Measurements from ENCODE around the gene MAFG.
"Not testable (repeated sequence)": the region's sequence is repeated elsewhere in the genome, so short reads cannot be mapped to it uniquely, and the experiment has no call there.

The MAFG gene

DNA sequence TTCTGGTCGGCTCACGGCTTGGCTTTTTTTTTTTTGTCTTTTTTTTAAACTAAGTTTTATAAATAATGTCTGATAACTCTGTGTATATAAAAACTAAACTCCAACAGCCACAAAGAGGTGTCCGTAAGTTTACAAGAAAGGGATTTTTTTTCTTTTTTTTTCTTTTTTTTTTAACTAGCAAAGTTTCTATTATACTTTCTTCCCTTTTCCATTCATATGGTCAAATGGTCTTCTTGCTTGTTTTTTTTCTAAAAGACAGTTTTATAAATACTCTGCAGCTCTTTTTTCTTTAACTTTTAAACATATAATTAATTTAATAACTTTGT is 6.0 kb downstream of the MAFG start:
- Histone ChIP-seq H3K9me3 (ENCODE audit: control insufficient read depth in 2 of 2, low read length in 2 of 2) (no peaks in the 10 kb centered on the region), H3K4me3 (ENCODE audit: low read length in 2 of 2) (no peak overlapping the region), H3K36me3 (ENCODE audit: control insufficient read depth in 2 of 2, insufficient read depth in 2 of 2, low read length in 2 of 2) (peaks cover 15 to 19% of the 10 kb centered on the region in 2 donors), H3K4me1 (ENCODE audit: control insufficient read depth in 2 of 2, insufficient read depth in 2 of 2, low read length in 2 of 2) (peaks cover 69 to 73% of the 10 kb centered on the region in 2 donors), H3K27me3 (ENCODE audit: control insufficient read depth in 2 of 2, insufficient read depth in 2 of 2, low read length in 2 of 2) (no peaks in the 10 kb centered on the region), H3K9ac (ENCODE audit: low read depth in 1 of 2, low read length in 2 of 2) (no peak overlapping the region), H3K27ac (ENCODE audit: low read depth in 2 of 2, low read length in 2 of 2) (no peak overlapping the region)

DNA sequence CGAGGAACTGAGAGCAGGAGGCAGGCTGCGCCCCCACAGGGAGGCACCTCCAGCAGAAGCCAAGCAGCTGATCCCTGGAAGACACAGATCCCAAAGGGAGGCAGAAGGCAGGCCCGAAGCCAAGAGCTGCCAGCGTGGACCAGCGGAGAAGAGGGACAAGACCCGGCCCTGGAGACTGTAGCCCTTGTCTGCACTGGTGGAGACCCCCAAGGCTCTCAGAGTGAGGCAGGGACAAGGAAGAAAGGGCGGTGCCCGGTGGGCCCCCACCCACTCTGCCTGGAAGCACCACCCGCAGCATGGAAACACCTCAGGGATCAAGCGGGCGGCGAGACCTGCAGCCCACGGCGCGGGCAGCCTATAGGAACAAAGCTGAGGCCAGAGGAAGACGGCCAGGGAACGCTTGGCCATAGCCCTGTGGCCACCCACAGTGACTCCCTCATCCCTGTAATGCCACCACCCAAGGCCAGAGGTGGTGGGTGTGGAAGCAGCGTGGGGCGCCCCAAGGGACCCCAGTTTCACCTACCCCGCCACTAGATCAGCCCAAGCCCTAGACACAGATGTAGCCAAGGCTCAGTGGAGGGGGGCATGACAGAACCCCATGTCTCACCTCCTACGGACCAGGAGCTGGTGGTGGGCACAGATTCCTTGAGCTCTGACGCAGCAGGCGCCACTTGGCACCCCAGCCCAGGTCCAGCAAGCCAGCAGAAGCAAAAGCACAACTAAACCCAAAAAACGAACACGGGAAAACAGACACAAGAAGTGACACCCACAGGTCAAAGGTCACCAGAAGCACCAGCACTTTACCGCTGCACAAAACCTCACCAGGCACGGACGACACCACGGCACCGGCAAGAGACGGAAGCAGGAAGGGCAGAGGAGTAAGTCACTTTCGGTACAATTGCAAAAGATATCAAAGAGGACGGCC is 6.7 kb downstream of the MAFG start:
- no peak overlapping the region for H3K9ac ChIP-seq (ENCODE audit: low read depth in 1 of 2, low read length in 2 of 2)
- H3K27ac ChIP-seq (ENCODE audit: low read depth in 2 of 2, low read length in 2 of 2), result no peak overlapping the region
- H3K4me3 ChIP-seq (ENCODE audit: low read length in 2 of 2), result no peak overlapping the region
- peaks cover 64 to 71% of the 10 kb centered on the region in 2 donors for H3K4me1 ChIP-seq (ENCODE audit: control insufficient read depth in 2 of 2, insufficient read depth in 2 of 2, low read length in 2 of 2)
- H3K36me3 ChIP-seq (ENCODE audit: control insufficient read depth in 2 of 2, insufficient read depth in 2 of 2, low read length in 2 of 2), result peaks cover 15 to 20% of the 10 kb centered on the region in 2 donors
- H3K27me3 ChIP-seq (ENCODE audit: control insufficient read depth in 2 of 2, insufficient read depth in 2 of 2, low read length in 2 of 2), result no peaks in the 10 kb centered on the region
- no peaks in the 10 kb centered on the region for H3K9me3 ChIP-seq (ENCODE audit: control insufficient read depth in 2 of 2, low read length in 2 of 2)

DNA sequence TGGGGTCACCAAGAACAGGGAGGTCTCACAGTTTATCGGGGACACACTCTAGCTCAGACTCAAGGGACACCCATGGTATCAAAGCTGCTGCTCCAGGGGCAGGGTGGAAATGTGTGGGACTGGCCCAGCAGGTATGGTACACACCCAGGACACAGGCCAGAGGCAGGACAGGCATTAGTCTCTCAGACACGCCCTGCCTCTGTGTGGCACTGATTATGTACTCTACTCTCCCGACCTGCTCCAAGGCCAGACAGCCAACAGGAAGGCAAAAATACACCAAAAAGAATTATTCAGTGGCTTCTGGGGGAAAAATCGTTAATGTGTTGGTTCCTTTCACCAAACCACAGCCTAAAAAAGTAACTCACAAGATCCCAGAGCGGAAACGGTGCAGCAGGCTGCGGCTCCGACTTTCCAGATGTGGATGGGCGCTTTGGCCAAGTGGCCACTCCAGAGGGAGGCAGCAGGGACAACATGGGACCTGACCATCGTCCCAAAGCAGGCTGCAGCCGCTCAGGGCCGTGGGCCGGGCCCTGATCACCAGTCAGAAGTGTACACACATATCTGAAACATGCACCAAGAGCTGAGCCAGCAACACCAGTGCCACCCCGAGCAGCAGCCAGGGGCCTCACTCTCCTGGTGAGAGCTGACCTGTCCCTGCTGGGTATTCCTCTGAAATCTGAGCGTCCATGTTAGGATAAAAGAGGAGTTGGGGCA is 8.5 kb downstream of the MAFG start:
- Histone ChIP-seq H3K9ac (ENCODE audit: low read depth in 1 of 2, low read length in 2 of 2) (peak overlapping the region; percentile 56 to 60), H3K9me3 (ENCODE audit: control insufficient read depth in 2 of 2, low read length in 2 of 2) (no peaks in the 10 kb centered on the region), H3K36me3 (ENCODE audit: control insufficient read depth in 2 of 2, insufficient read depth in 2 of 2, low read length in 2 of 2) (peaks cover 30 to 39% of the 10 kb centered on the region in 2 donors), H3K4me1 (ENCODE audit: control insufficient read depth in 2 of 2, insufficient read depth in 2 of 2, low read length in 2 of 2) (peaks cover 52 to 59% of the 10 kb centered on the region in 2 donors), H3K27ac (ENCODE audit: low read depth in 2 of 2, low read length in 2 of 2) (peak overlapping the region; percentile 90 to 95), H3K27me3 (ENCODE audit: control insufficient read depth in 2 of 2, insufficient read depth in 2 of 2, low read length in 2 of 2) (no peaks in the 10 kb centered on the region), H3K4me3 (ENCODE audit: low read length in 2 of 2) (peak overlapping the region; percentile 38 to 46)

DNA sequence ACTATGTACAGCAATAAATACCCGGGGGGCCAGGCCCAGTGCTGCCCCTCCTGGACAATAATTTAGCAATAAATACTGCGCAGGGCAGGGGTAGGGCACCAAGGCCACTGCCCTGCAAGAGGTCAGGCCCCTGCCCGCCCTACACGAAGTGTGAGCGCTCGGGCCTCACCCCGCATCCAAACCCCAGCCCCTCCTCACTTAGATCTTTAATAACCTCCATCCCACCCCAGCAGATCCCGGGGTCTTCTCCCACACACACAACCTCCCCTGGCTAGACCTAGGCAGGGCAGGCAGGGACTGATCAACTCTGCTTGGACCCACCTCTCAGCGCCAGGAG is 9.2 kb downstream of the MAFG start:
- Histone ChIP-seq H3K27ac (ENCODE audit: low read depth in 2 of 2, low read length in 2 of 2) (peak overlapping the region; percentile 90 to 95), H3K36me3 (ENCODE audit: control insufficient read depth in 2 of 2, insufficient read depth in 2 of 2, low read length in 2 of 2) (peaks cover 37 to 46% of the 10 kb centered on the region in 2 donors), H3K4me1 (ENCODE audit: control insufficient read depth in 2 of 2, insufficient read depth in 2 of 2, low read length in 2 of 2) (peaks cover 45 to 53% of the 10 kb centered on the region in 2 donors), H3K4me3 (ENCODE audit: low read length in 2 of 2) (peak overlapping the region; percentile 38 to 83), H3K9ac (ENCODE audit: low read depth in 1 of 2, low read length in 2 of 2) (peak overlapping the region; percentile 56)
- not testable (repeated sequence) for H3K9me3 ChIP-seq (ENCODE audit: control insufficient read depth in 2 of 2, low read length in 2 of 2); H3K27me3 ChIP-seq (ENCODE audit: control insufficient read depth in 2 of 2, insufficient read depth in 2 of 2, low read length in 2 of 2)

DNA sequence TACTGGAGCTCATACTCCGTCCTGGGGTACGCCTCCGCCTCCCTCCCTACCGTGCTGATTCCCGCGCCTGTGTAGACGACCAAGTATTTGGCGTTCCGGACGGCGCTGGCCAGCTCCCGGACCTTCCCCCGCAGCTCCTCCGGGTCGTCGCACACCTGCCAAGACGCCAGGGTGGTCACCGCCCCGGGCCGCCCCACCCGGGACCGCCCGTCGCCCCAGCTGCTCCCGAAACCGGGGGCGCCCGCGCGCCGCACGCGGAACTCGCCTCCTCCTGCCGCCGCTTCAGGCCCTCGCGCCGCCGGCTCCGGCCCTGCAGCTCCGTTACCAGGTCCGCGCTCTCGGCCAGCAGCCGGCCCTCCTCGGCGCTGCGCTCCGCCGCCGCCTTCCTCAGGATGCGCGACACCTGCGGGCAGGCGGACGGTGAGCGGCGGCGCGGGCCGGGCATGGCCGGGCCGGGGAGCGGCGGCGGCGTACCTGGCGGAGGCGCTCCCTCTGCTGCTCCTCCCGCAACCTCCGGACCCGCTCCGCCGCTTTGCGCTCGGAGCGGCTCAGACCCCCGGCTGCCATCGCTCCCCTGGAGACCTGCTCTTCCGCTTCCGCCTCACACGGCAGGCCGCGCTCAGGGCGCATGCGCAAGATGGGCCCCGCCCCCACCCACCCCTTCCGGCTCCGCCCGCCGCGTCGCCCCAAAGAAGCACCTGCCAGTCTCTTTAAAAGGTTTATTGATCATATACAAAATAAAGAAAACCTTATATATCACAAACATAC is 9.8 kb downstream of the MAFG start, which contains the start of gene SIRT7:
Gene SIRT7, minus strand, starts transcription at position 612 of the 768 bp plus-strand sequence. Its CDS starts 45 bp downstream, at position 567.
- no peaks in the 10 kb centered on the region for H3K9me3 ChIP-seq (ENCODE audit: control insufficient read depth in 2 of 2, low read length in 2 of 2)
- peak within 1 kb of the TSS; percentile 73 to 87 for H3K9ac ChIP-seq (ENCODE audit: low read depth in 1 of 2, low read length in 2 of 2)
- H3K4me1 ChIP-seq (ENCODE audit: control insufficient read depth in 2 of 2, insufficient read depth in 2 of 2, low read length in 2 of 2), result peaks cover 41 to 48% of the 10 kb centered on the region in 2 donors
- H3K27ac ChIP-seq (ENCODE audit: low read depth in 2 of 2, low read length in 2 of 2), result peak within 1 kb of the TSS; percentile 90 to 95
- peak within 1 kb of the TSS; percentile 69 to 83 for H3K4me3 ChIP-seq (ENCODE audit: low read length in 2 of 2)
- no peaks in the 10 kb centered on the region for H3K27me3 ChIP-seq (ENCODE audit: control insufficient read depth in 2 of 2, insufficient read depth in 2 of 2, low read length in 2 of 2)
- peaks cover 43 to 51% of the 10 kb centered on the region in 2 donors for H3K36me3 ChIP-seq (ENCODE audit: control insufficient read depth in 2 of 2, insufficient read depth in 2 of 2, low read length in 2 of 2)

DNA sequence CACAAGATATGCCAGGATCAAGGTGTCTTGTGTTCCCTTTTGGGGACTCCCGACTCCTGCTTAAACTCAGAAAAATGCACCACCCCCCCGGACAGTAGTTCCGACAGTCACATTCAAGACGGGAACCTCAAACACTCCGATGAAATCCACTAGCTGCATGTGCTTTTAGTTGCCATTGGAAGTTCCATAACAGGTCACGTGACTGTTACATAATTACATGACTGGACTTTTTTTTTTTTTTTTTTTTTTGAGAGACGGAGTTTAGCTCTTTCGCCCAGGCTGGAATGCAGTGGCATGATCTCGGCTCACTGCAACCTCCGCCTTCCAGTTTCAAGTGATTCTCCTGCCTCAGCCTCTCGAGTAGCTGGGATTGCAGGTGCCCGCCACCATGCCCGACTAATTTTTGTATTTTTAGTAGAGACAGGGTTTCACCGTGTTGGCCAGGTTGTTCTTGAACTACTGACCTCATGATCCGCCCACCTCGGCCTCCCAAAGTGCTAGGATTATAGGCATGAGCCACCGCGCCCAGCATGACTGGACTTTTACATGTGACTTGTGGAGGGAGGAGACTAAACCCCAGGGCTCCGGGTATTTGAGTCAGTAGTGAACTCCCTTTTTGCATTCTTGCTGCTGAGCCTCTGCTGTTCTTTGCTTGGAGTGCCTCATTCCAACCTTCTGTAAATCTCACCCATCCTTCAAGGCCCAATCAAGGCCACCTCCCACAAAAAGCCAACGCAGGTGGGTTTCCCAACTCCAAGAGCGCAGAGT is 11.1 kb downstream of the MAFG start:
- Histone ChIP-seq H3K4me3 (ENCODE audit: low read length in 2 of 2) (peak overlapping the region; percentile 69 to 83), H3K4me1 (ENCODE audit: control insufficient read depth in 2 of 2, insufficient read depth in 2 of 2, low read length in 2 of 2) (peaks cover 31 to 43% of the 10 kb centered on the region in 2 donors), H3K9me3 (ENCODE audit: control insufficient read depth in 2 of 2, low read length in 2 of 2) (no peaks in the 10 kb centered on the region), H3K27me3 (ENCODE audit: control insufficient read depth in 2 of 2, insufficient read depth in 2 of 2, low read length in 2 of 2) (no peaks in the 10 kb centered on the region), H3K36me3 (ENCODE audit: control insufficient read depth in 2 of 2, insufficient read depth in 2 of 2, low read length in 2 of 2) (peaks cover 42 to 52% of the 10 kb centered on the region in 2 donors), H3K9ac (ENCODE audit: low read depth in 1 of 2, low read length in 2 of 2) (peak overlapping the region; percentile 73 to 87), H3K27ac (ENCODE audit: low read depth in 2 of 2, low read length in 2 of 2) (peak overlapping the region; percentile 89 to 90)

DNA sequence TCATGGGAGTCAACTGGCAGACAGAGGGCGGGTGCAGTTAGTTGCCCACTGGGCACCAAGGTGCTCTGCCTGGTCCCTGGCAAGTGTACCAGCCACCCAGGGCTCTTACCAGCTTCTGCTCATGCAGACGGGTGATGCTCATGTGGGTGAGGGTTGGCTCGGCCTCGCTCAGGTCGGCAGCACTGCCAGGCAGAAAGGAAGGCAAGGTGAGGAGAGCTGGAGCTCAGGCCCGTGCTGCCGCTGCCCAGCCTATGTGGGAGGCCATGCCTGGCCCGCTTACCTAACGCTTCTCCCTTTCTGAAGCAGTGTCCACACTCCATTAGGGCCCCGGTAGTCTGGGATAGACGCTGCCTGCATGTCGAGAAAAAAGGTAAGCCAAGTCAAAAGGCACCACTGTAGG is 12.2 kb downstream of the MAFG start:
- Histone ChIP-seq H3K4me3 (ENCODE audit: low read length in 2 of 2) (no peak overlapping the region), H3K27ac (ENCODE audit: low read depth in 2 of 2, low read length in 2 of 2) (no peak overlapping the region), H3K36me3 (ENCODE audit: control insufficient read depth in 2 of 2, insufficient read depth in 2 of 2, low read length in 2 of 2) (peaks cover 40 to 46% of the 10 kb centered on the region in 2 donors), H3K4me1 (ENCODE audit: control insufficient read depth in 2 of 2, insufficient read depth in 2 of 2, low read length in 2 of 2) (peaks cover 34 to 43% of the 10 kb centered on the region in 2 donors), H3K9me3 (ENCODE audit: control insufficient read depth in 2 of 2, low read length in 2 of 2) (no peaks in the 10 kb centered on the region), H3K27me3 (ENCODE audit: control insufficient read depth in 2 of 2, insufficient read depth in 2 of 2, low read length in 2 of 2) (no peaks in the 10 kb centered on the region), H3K9ac (ENCODE audit: low read depth in 1 of 2, low read length in 2 of 2) (no peak overlapping the region)

DNA sequence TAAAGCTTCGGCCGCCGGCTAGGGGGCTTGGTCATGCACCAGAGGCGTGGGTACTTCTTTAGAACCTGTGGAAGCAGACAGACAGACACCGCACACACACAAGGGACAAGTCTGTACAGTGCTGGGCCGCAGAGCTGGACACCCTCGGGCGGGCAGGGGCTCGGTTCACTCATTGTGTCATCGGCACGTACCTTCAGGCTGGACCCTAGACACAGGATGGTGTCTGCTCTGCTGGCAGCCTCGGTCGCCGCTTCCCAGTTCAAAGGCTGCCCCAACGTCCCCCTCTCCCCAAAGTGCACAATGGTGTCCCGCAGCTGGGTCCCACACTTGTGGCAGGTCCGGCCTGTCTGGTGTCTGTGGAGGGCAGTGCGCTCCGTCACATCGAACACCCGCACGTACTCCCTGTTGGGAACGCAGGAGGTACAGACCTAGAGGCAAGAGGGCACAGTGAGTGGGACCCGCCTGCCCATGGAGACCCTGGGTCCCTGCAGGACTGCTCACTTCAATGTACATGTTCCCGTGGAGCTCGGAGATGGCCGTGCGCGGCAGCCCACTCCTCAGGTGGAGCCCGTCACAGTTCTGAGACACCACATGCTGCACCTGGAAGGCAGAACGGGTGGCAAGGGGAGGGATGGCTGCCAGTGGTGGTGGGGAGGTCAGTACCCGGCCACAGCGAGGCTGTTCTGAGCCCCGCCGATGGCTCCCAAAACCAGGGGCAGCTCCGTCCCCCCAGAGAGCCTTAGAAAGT is 13.3 kb downstream of the MAFG start:
- peaks cover 34 to 39% of the 10 kb centered on the region in 2 donors for H3K36me3 ChIP-seq (ENCODE audit: control insufficient read depth in 2 of 2, insufficient read depth in 2 of 2, low read length in 2 of 2)
- no peak overlapping the region for H3K4me3 ChIP-seq (ENCODE audit: low read length in 2 of 2)
- no peaks in the 10 kb centered on the region for H3K9me3 ChIP-seq (ENCODE audit: control insufficient read depth in 2 of 2, low read length in 2 of 2)
- no peaks in the 10 kb centered on the region for H3K27me3 ChIP-seq (ENCODE audit: control insufficient read depth in 2 of 2, insufficient read depth in 2 of 2, low read length in 2 of 2)
- no peak overlapping the region for H3K9ac ChIP-seq (ENCODE audit: low read depth in 1 of 2, low read length in 2 of 2)
- no peak overlapping the region for H3K27ac ChIP-seq (ENCODE audit: low read depth in 2 of 2, low read length in 2 of 2)
- peaks cover 31 to 38% of the 10 kb centered on the region in 2 donors for H3K4me1 ChIP-seq (ENCODE audit: control insufficient read depth in 2 of 2, insufficient read depth in 2 of 2, low read length in 2 of 2)
